Kidney capillary endothelial cell (primary cell): ENCODE results near the gene MAMDC2.

Source experiments
- DNase-seq: peaks from one replicate; pipeline ENCODE4 v3.0.0-alpha.2; 2018; ENCODE audit warnings: low spot score

MAMDC2 gene

DNA sequence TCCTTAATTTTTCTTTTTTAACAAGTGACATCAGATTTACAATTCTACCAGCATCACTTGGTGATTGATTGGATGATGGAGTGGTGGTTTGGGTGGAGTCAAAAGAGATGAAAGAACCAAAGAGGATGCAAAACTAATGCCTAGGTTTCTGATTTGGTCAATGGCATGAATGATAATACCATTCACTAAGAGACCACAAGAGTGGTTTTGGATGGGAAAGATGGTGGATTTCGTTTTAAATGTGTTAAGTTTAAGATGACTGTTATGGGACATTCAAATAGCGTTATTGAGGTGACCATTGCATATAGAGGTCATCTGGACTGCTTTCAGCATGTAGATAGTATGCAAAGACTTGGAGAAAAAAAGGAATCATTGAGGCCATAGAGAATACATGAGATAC, 218.7 kb downstream of the MAMDC2 start:
- DNase-seq = no peak

GRCh38 chr9:70262948-70263347, 219.3 kb downstream of the MAMDC2 start:
- DNase-seq = no peak

DNA sequence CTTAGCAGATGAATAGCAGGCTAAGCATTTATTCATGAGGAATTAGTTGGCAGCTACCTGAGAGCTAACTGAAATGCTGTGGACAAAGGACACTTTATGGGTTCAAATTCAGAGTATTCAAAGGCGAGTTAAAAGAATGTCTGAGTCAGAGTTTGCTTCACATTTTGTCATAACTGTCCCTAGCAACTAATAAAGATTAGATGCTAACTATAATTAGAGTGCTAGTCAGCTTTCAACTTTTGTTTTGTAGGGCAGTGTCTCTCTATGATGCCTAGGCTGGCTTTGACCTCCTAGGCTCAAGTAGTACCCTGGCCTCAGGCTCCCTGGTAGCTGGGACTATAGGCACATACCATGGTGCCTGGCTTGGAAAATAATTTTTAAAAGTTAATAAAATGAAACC, 219.8 kb downstream of the MAMDC2 start:
- DNase-seq = peak; percentile 8
